ENCODE measurements around the gene ULK2.

DNA sequence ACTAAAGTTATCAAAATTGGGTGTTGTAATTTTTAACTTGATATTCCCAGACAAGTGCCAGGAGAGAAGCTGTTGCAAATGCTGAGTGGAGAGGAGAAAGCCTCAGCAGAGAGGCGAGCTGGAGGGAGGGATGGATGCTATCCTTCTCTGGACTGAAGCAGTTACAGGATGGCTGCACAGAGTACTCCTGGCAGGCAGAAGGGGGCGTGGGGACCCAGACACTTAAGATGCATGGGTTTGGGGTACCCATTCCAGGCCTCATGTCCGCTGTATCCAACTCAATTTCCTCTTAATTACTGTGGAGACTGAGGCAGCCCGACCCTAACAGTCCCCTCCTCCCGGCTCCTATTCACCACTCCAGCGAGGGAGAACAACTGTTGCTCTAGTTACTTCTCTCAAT lies 94.2 kb downstream of the ULK2 start:
- TF ChIP-seq EGR1 (IDR thresholded peaks at IDR 0.05; ENCODE audit: low read depth) (no peak), CEBPB (IDR thresholded peaks at IDR 0.05; ENCODE audit: low read depth) (no peak), POLR2A (IDR thresholded peaks at IDR 0.05; ENCODE audit: borderline replicate concordance, extremely low read depth, insufficient read depth, insufficient read length) (no peak), YY1 (IDR thresholded peaks at IDR 0.05; ENCODE audit: extremely low read depth, insufficient replicate concordance, low read depth, low read length) (no peak), EZH2 (IDR thresholded peaks at IDR 0.05) (no peak), EZH2phosphoT487 (IDR thresholded peaks at IDR 0.05; ENCODE audit: borderline replicate concordance) (no peak)
- TF ChIP-seq, protein P1, sequence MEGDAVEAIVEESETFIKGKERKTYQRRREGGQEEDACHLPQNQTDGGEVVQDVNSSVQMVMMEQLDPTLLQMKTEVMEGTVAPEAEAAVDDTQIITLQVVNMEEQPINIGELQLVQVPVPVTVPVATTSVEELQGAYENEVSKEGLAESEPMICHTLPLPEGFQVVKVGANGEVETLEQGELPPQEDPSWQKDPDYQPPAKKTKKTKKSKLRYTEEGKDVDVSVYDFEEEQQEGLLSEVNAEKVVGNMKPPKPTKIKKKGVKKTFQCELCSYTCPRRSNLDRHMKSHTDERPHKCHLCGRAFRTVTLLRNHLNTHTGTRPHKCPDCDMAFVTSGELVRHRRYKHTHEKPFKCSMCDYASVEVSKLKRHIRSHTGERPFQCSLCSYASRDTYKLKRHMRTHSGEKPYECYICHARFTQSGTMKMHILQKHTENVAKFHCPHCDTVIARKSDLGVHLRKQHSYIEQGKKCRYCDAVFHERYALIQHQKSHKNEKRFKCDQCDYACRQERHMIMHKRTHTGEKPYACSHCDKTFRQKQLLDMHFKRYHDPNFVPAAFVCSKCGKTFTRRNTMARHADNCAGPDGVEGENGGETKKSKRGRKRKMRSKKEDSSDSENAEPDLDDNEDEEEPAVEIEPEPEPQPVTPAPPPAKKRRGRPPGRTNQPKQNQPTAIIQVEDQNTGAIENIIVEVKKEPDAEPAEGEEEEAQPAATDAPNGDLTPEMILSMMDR (IDR thresholded peaks at IDR 0.05 in 2 of 3, conservative IDR thresholded peaks at IDR 0.05 in 1 of 3; ENCODE audit: borderline replicate concordance in 1 of 3, insufficient read depth in 1 of 3, low read depth in 2 of 3, low read length in 2 of 3): no peak
- TF ChIP-seq, protein P2, sequence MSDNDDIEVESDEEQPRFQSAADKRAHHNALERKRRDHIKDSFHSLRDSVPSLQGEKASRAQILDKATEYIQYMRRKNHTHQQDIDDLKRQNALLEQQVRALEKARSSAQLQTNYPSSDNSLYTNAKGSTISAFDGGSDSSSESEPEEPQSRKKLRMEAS (IDR thresholded peaks at IDR 0.05): no peak
- TF ChIP-seq, protein P3, sequence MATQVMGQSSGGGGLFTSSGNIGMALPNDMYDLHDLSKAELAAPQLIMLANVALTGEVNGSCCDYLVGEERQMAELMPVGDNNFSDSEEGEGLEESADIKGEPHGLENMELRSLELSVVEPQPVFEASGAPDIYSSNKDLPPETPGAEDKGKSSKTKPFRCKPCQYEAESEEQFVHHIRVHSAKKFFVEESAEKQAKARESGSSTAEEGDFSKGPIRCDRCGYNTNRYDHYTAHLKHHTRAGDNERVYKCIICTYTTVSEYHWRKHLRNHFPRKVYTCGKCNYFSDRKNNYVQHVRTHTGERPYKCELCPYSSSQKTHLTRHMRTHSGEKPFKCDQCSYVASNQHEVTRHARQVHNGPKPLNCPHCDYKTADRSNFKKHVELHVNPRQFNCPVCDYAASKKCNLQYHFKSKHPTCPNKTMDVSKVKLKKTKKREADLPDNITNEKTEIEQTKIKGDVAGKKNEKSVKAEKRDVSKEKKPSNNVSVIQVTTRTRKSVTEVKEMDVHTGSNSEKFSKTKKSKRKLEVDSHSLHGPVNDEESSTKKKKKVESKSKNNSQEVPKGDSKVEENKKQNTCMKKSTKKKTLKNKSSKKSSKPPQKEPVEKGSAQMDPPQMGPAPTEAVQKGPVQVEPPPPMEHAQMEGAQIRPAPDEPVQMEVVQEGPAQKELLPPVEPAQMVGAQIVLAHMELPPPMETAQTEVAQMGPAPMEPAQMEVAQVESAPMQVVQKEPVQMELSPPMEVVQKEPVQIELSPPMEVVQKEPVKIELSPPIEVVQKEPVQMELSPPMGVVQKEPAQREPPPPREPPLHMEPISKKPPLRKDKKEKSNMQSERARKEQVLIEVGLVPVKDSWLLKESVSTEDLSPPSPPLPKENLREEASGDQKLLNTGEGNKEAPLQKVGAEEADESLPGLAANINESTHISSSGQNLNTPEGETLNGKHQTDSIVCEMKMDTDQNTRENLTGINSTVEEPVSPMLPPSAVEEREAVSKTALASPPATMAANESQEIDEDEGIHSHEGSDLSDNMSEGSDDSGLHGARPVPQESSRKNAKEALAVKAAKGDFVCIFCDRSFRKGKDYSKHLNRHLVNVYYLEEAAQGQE (IDR thresholded peaks at IDR 0.05; ENCODE audit: low read depth): no peak
